HEK293T (cell line): ENCODE results near the gene PAQR9.

Source experiments
- ARNT ChIP-seq: fragments of 450-650 bp; IDR thresholded peaks from 2 replicates; pipeline ENCODE4 v1.6.1; 2017; ENCODE audit warnings: mild to moderate bottlenecking
- BHLHE40 ChIP-seq: fragments of 450-650 bp; IDR thresholded peaks from 2 replicates; pipeline ENCODE4 v1.6.1; 2016; ENCODE audit warnings: mild to moderate bottlenecking, moderate library complexity, borderline replicate concordance
- CTBP1 ChIP-seq: fragments of 450-650 bp; IDR thresholded peaks from 2 replicates; pipeline ENCODE4 v1.6.1; 2016; ENCODE audit warnings: borderline replicate concordance
- ELF4 ChIP-seq: fragments of 450-650 bp; IDR thresholded peaks from 2 replicates; pipeline ENCODE4 v1.6.1; 2017; ENCODE audit warnings: antibody characterized with exemption
- FOXA1 ChIP-seq: fragments of 450-650 bp; IDR thresholded peaks from 2 replicates; pipeline ENCODE4 v1.6.1; 2016; ENCODE audit warnings: mild to moderate bottlenecking
- FOXM1 ChIP-seq: fragments of 450-650 bp; IDR thresholded peaks from 2 replicates; pipeline ENCODE4 v1.6.1; 2017; ENCODE audit warnings: mild to moderate bottlenecking, borderline replicate concordance
- LEF1 ChIP-seq: fragments of 450-650 bp; IDR thresholded peaks from 2 replicates; pipeline ENCODE4 v1.6.1; 2017; ENCODE audit warnings: mild to moderate bottlenecking, borderline replicate concordance
- SP1 ChIP-seq: fragments of 450-650 bp; IDR thresholded peaks from 2 replicates; pipeline ENCODE4 v1.6.1; 2017
- SUZ12 ChIP-seq: fragments of 450-650 bp; IDR thresholded peaks from 2 replicates; pipeline ENCODE4 v1.6.1; 2016; ENCODE audit warnings: mild to moderate bottlenecking

- TF ChIP-seq ELF4, result no peak
- no peak for TF ChIP-seq FOXM1
- TF ChIP-seq SUZ12, result no peak
- TF ChIP-seq LEF1, result no peak
- TF ChIP-seq SP1, result no peak
- TF ChIP-seq ARNT, result no peak
- no peak for TF ChIP-seq BHLHE40
- no peak for TF ChIP-seq FOXA1
- no peak for TF ChIP-seq CTBP1
Measured at GRCh38 chr3:142968319-142969025, 5.0 kb upstream of the PAQR9 start.
